ENCODE results near the gene PLCD3.

PLCD3 gene

GRCh38 chr17:45112559-45113423 lies 19.5 kb downstream of the PLCD3 start:
- no peak for TF ChIP-seq POU2F2 (IDR thresholded peaks at IDR 0.05; ENCODE audit: low read depth, low read length)
- TF ChIP-seq PAX5 (IDR thresholded peaks at IDR 0.05; ENCODE audit: insufficient read depth, low read length, severe bottlenecking), result no peak
- no peak for TF ChIP-seq SPI1 (IDR thresholded peaks at IDR 0.05; ENCODE audit: low read depth, low read length)
- no peak for TF ChIP-seq TAF1 (IDR thresholded peaks at IDR 0.05; ENCODE audit: low read depth, low read length)
- TF ChIP-seq POLR2AphosphoS5 (IDR thresholded peaks at IDR 0.05; ENCODE audit: low read depth, low read length), result no peak
- TF ChIP-seq POLR2A (IDR thresholded peaks at IDR 0.05; ENCODE audit: low read depth, low read length), result no peak
- FAIRE-seq (no peak), DNase-seq (ENCODE audit: insufficient read length, low spot score) (no peak)

- TF ChIP-seq POLR2AphosphoS5 (IDR thresholded peaks at IDR 0.05; ENCODE audit: low read depth, low read length) (no peak), POU2F2 (IDR thresholded peaks at IDR 0.05; ENCODE audit: low read depth, low read length) (no peak), SPI1 (IDR thresholded peaks at IDR 0.05; ENCODE audit: low read depth, low read length) (no peak), TAF1 (IDR thresholded peaks at IDR 0.05; ENCODE audit: low read depth, low read length) (no peak)
- FAIRE-seq, result no peak
- no peak for DNase-seq (ENCODE audit: insufficient read length, low spot score)
Measured at GRCh38 chr17:45111850-45112249, 20.5 kb downstream of the PLCD3 start.

- FAIRE-seq (no peak), DNase-seq (ENCODE audit: insufficient read length, low spot score) (no peak)
- TF ChIP-seq POLR2A (IDR thresholded peaks at IDR 0.05; ENCODE audit: low read depth, low read length), result no peak
Measured at GRCh38 chr17:45110676-45111611, 21.4 kb downstream of the PLCD3 start.

- TF ChIP-seq PAX5 (IDR thresholded peaks at IDR 0.05; ENCODE audit: insufficient read depth, low read length, severe bottlenecking) (no peak), POLR2AphosphoS5 (IDR thresholded peaks at IDR 0.05; ENCODE audit: low read depth, low read length) (no peak), TAF1 (IDR thresholded peaks at IDR 0.05; ENCODE audit: low read depth, low read length) (no peak), POLR2A (IDR thresholded peaks at IDR 0.05; ENCODE audit: low read depth, low read length) (no peak), SPI1 (IDR thresholded peaks at IDR 0.05; ENCODE audit: low read depth, low read length) (no peak), POU2F2 (IDR thresholded peaks at IDR 0.05; ENCODE audit: low read depth, low read length) (no peak)
- DNase-seq (ENCODE audit: insufficient read length, low spot score) (no peak), FAIRE-seq (no peak)
Measured at GRCh38 chr17:45108595-45109521, 23.5 kb downstream of the PLCD3 start.

GRCh38 chr17:45108051-45108450 lies 24.3 kb downstream of the PLCD3 start:
- FAIRE-seq (no peak), DNase-seq (ENCODE audit: insufficient read length, low spot score) (no peak)
- no peak for TF ChIP-seq POLR2A (IDR thresholded peaks at IDR 0.05; ENCODE audit: low read depth, low read length)
- TF ChIP-seq POU2F2 (IDR thresholded peaks at IDR 0.05; ENCODE audit: low read depth, low read length), result no peak
- TF ChIP-seq POLR2AphosphoS5 (IDR thresholded peaks at IDR 0.05; ENCODE audit: low read depth, low read length), result no peak
- TF ChIP-seq SPI1 (IDR thresholded peaks at IDR 0.05; ENCODE audit: low read depth, low read length), result no peak
- TF ChIP-seq TAF1 (IDR thresholded peaks at IDR 0.05; ENCODE audit: low read depth, low read length), result no peak
- TF ChIP-seq PAX5 (IDR thresholded peaks at IDR 0.05; ENCODE audit: insufficient read depth, low read length, severe bottlenecking), result no peak

GRCh38 chr17:45107293-45108010 lies 24.9 kb downstream of the PLCD3 start:
- DNase-seq (ENCODE audit: insufficient read length, low spot score) (no peak), FAIRE-seq (no peak)
- TF ChIP-seq POLR2AphosphoS5 (IDR thresholded peaks at IDR 0.05; ENCODE audit: low read depth, low read length) (no peak), SPI1 (IDR thresholded peaks at IDR 0.05; ENCODE audit: low read depth, low read length) (no peak), POU2F2 (IDR thresholded peaks at IDR 0.05; ENCODE audit: low read depth, low read length) (no peak), POLR2A (IDR thresholded peaks at IDR 0.05; ENCODE audit: low read depth, low read length) (no peak), TAF1 (IDR thresholded peaks at IDR 0.05; ENCODE audit: low read depth, low read length) (no peak), PAX5 (IDR thresholded peaks at IDR 0.05; ENCODE audit: insufficient read depth, low read length, severe bottlenecking) (no peak)

- DNase-seq (ENCODE audit: insufficient read length, low spot score) (no peak), FAIRE-seq (no peak)
- no peak for TF ChIP-seq TAF1 (IDR thresholded peaks at IDR 0.05; ENCODE audit: low read depth, low read length)
- no peak for TF ChIP-seq POLR2A (IDR thresholded peaks at IDR 0.05; ENCODE audit: low read depth, low read length)
- TF ChIP-seq SPI1 (IDR thresholded peaks at IDR 0.05; ENCODE audit: low read depth, low read length), result no peak
- no peak for TF ChIP-seq POLR2AphosphoS5 (IDR thresholded peaks at IDR 0.05; ENCODE audit: low read depth, low read length)
Measured at GRCh38 chr17:45106582-45106981, 25.7 kb downstream of the PLCD3 start.

GRCh38 chr17:45106096-45106495 lies 26.2 kb downstream of the PLCD3 start:
- TF ChIP-seq POLR2AphosphoS5 (IDR thresholded peaks at IDR 0.05; ENCODE audit: low read depth, low read length), result no peak
- TF ChIP-seq TAF1 (IDR thresholded peaks at IDR 0.05; ENCODE audit: low read depth, low read length), result no peak
- no peak for TF ChIP-seq POU2F2 (IDR thresholded peaks at IDR 0.05; ENCODE audit: low read depth, low read length)
- TF ChIP-seq PAX5 (IDR thresholded peaks at IDR 0.05; ENCODE audit: insufficient read depth, low read length, severe bottlenecking), result no peak
- no peak for TF ChIP-seq SPI1 (IDR thresholded peaks at IDR 0.05; ENCODE audit: low read depth, low read length)
- no peak; the same call in 1 of the 2 replicates for TF ChIP-seq POLR2A (IDR thresholded peaks at IDR 0.05; ENCODE audit: low read depth, low read length)
- DNase-seq (ENCODE audit: insufficient read length, low spot score) (no peak), FAIRE-seq (no peak)
